AG04450 (cell line): Measurements from ENCODE around the gene NFKBIE. TPM values are rescaled to one million over a fixed set of nuclear protein-coding genes. Genes with fewer than 3 reads are reported as not detected.

Source experiments
- CTCF ChIA-PET: fragments of 300-600, 350-600 bp; formaldehyde crosslinking; extraction: SDS; loops from one replicate; lab custom pipeline; 2022; ENCODE audit warnings: antibody characterized with exemption, inconsistent platforms; lab: Charles Lee
- POLR2A ChIA-PET: fragments of 350-600 bp; formaldehyde crosslinking; extraction: SDS; loops from one replicate; lab custom pipeline; 2021; ENCODE audit warnings: antibody characterized with exemption, inconsistent platforms; lab: Yijun Ruan, JAX
- DNase-seq: peaks from one replicate; pipeline ENCODE4 v3.0.0-alpha.2; 2011; ENCODE audit warnings: low read depth, low spot score
- H3K27ac ChIP-seq: one replicate; pipeline ENCODE4 v1.5.1; 2012; ENCODE audit warnings: low read depth, low read length, control low read depth
- H3K27me3 ChIP-seq: one replicate; pipeline ENCODE4 v1.6.0; 2012; ENCODE audit warnings: low read length; ENCODE audit not compliant: control insufficient read depth, insufficient read depth
- H3K4me3 ChIP-seq: 2 replicates; pipeline ENCODE4 v1.5.1; 2011; ENCODE audit warnings: mild to moderate bottlenecking, low read depth, low read length, control low read depth
- H3K9me3 ChIP-seq: 2 replicates; pipeline ENCODE4 v1.5.1; 2012; ENCODE audit warnings: low read length; ENCODE audit not compliant: control insufficient read depth, insufficient read depth
- CTCF ChIP-seq: IDR thresholded peaks from 2 replicates; pipeline ENCODE4 v1.5.1; 2011; ENCODE audit warnings: low read depth, low read length, control low read depth, inconsistent platforms
- polyA plus RNA-seq: library from polyadenylated mRNA; depleted of rRNA; stranded (reverse); fragments of >200 nt; gene quantifications from 2 replicates; pipeline ENCODE4 v1.2.3, GENCODE V29; 2011

Gene NFKBIE
- polyA plus RNA-seq, 1 experiment = 13.7 TPM

- DNase-seq = peak; percentile 96
- Histone ChIP-seq H3K27ac (peak within 1 kb of the TSS; percentile 84), H3K9me3 (no peaks in the 10 kb centered on the region; the same call in 1 of the 2 replicates), H3K27me3 (no peaks in the 10 kb centered on the region), H3K4me3 (peak within 1 kb of the TSS; percentile 91)
- ChIA-PET POLR2A (interaction anchor here (0.5 to 4.0 kb wide), 30 partner anchors 9 to 787 kb away, joined by 3 to 107 read pairs (median 5); partner anchors contain the start of genes GTPBP2, MYMX, POLH and SLC29A1), CTCF (interaction anchor here (1.1 to 4.8 kb wide), 4 partner anchors 9 to 74 kb away, joined by 4 to 30 read pairs (median 8); partner anchors contain the start of gene SLC35B2)
- no peak for TF ChIP-seq CTCF
Observed at GRCh38 chr6:44246663-44247337, 18.6 kb downstream of the NFKBIE start, which contains the start of gene HSP90AB1. Gene HSP90AB1 (plus strand): TSS chr6:44247101. CDS start chr6:44248630, 1,529 bp downstream.

GRCh38 chr6:44245912-44246662, 19.3 kb downstream of the NFKBIE start:
- peak; percentile 26 for DNase-seq
- ChIA-PET CTCF (interaction anchor here (0.8 to 4.8 kb wide), 2 partner anchors 9 to 11 kb away, joined by 3 to 30 read pairs; no protein-coding TSS in a partner anchor), POLR2A (interaction anchor here (0.5 to 4.0 kb wide), 29 partner anchors 8 to 786 kb away, joined by 3 to 107 read pairs (median 5); partner anchors contain the start of genes GTPBP2, MYMX, POLH and SLC29A1)
- H3K27ac ChIP-seq = peak overlapping the region; percentile 84
- peak overlapping the region; percentile 91 for H3K4me3 ChIP-seq
- H3K27me3 ChIP-seq = no peaks in the 10 kb centered on the region
- H3K9me3 ChIP-seq = no peaks in the 10 kb centered on the region; the same call in 1 of the 2 replicates
- no peak; the same call in 1 of the 2 replicates for TF ChIP-seq CTCF

GRCh38 chr6:44245391-44245911, 19.9 kb downstream of the NFKBIE start:
- Histone ChIP-seq H3K9me3 (no peaks in the 10 kb centered on the region; the same call in 1 of the 2 replicates), H3K27me3 (no peaks in the 10 kb centered on the region), H3K27ac (peak overlapping the region; percentile 61), H3K4me3 (peak overlapping the region; percentile 91)
- no peak for TF ChIP-seq CTCF
- ChIA-PET CTCF (interaction anchor here (0.8 to 4.8 kb wide), 2 partner anchors 9 to 11 kb away, joined by 3 to 30 read pairs; no protein-coding TSS in a partner anchor), POLR2A (interaction anchor here (0.6 to 4.0 kb wide), 3 partner anchors 8 to 11 kb away, joined by 3 to 107 read pairs (median 27); partner anchors contain the start of gene SLC35B2)
- DNase-seq = no peak

- no peak overlapping the region for H3K4me3 ChIP-seq
- H3K9me3 ChIP-seq = no peaks in the 10 kb centered on the region; the same call in 1 of the 2 replicates
- no peak overlapping the region for H3K27ac ChIP-seq
- no peak for TF ChIP-seq CTCF
- CTCF ChIA-PET = interaction anchor here (1.2 to 4.8 kb wide), 3 partner anchors 9 to 13 kb away, joined by 3 to 30 read pairs (median 4); no protein-coding TSS in a partner anchor
- no peak for DNase-seq
- H3K27me3 ChIP-seq = no peaks in the 10 kb centered on the region
- POLR2A ChIA-PET = no interaction called here
Observed at GRCh38 chr6:44243345-44243744, 22.0 kb downstream of the NFKBIE start.
